ENCODE data around the gene PRKCA. TPM values are rescaled to one million over a fixed set of nuclear protein-coding genes. Genes with fewer than 3 reads are reported as not detected.
"Not testable (repeated sequence)": the region's sequence is repeated elsewhere in the genome, so short reads cannot be mapped to it uniquely, and the experiment has no call there.

The PRKCA gene
- total and polyA plus RNA-seq, 2 of the 13 experiments (the other 11 are each of a cell fraction or from before 2014, with no cell fraction given), result 18.5 to 21.5 TPM

DNA sequence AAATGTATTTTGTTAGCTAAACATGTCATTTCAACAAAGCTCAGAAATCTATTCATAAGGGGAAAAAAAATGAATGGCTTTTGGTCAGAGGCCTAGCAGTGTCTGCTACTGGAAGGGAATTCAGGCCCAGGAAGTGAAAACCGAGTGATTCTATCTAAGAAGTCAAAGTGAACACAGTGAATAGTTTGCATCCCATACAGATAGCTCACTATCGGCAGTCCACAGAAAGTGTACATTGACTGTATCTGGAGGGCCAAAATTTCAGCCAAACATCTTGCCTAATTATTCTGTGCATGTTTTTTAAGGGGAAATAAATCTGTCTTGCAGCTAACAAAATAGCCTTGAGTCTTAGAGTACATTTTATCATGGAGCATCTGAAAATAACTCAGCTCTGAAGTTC, 318.1 kb downstream of the PRKCA start:
- Histone ChIP-seq H3K36me3 (replicated peaks in 1 of 2; ENCODE audit: control insufficient read depth in 1 of 2, insufficient read depth in 2 of 2, low read length in 2 of 2) (no peaks in the 10 kb centered on the region; a peak in 1 of 5 replicates), H3K4me1 (ENCODE audit: insufficient read depth, low read length) (peaks cover 22% of the 10 kb centered on the region), H4K20me1 (ENCODE audit: insufficient read depth, low read length) (no peaks in the 10 kb centered on the region), H3K27ac (ENCODE audit: extremely low read length, insufficient read depth, low read length) (no peak overlapping the region), H2AFZ (ENCODE audit: low read length) (no peak overlapping the region), H3K79me2 (ENCODE audit: insufficient read depth, low read length) (no peaks in the 10 kb centered on the region), H3K9me3 (ENCODE audit: low read length) (no peaks in the 10 kb centered on the region), H3K4me3 (replicated peaks in 1 of 3; ENCODE audit: insufficient read depth in 1 of 3, low read depth in 2 of 3, low read length in 3 of 3) (no peak overlapping the region), H3K4me2 (ENCODE audit: low read depth, low read length) (no peak overlapping the region), H3K27me3 (ENCODE audit: control insufficient read depth in 1 of 2, insufficient read depth in 2 of 2, low read length in 2 of 2) (no peaks in the 10 kb centered on the region), H3K9ac (ENCODE audit: insufficient read depth, low read depth, low read length) (no peak overlapping the region)
- FAIRE-seq (no peak), DNase-seq (ENCODE audit: low spot score) (no peak), ATAC-seq (no peak)
- TF ChIP-seq ZNF674 (CRISPR knock-in tag; IDR thresholded peaks at IDR 0.05; ENCODE audit: low read depth) (no peak), PHF5A (CRISPR knock-in tag; IDR thresholded peaks at IDR 0.05; ENCODE audit: low read depth, unreplicated experiment) (no peak), ZNF136 (CRISPR knock-in tag; IDR thresholded peaks at IDR 0.05; ENCODE audit: low read depth) (no peak), CC2D1A (CRISPR knock-in tag; IDR thresholded peaks at IDR 0.05) (no peak), ZNF615 (CRISPR knock-in tag; IDR thresholded peaks at IDR 0.05; ENCODE audit: borderline replicate concordance) (no peak), ZNF230 (CRISPR knock-in tag; IDR thresholded peaks at IDR 0.05) (no peak), ARNT (IDR thresholded peaks at IDR 0.05) (no peak), ZSCAN21 (CRISPR knock-in tag; IDR thresholded peaks at IDR 0.05; ENCODE audit: borderline replicate concordance) (no peak), ZSCAN9 (CRISPR knock-in tag; IDR thresholded peaks at IDR 0.05; ENCODE audit: borderline replicate concordance) (no peak), ZNF317 (CRISPR knock-in tag; IDR thresholded peaks at IDR 0.05) (no peak), ZNF441 (CRISPR knock-in tag; IDR thresholded peaks at IDR 0.05; ENCODE audit: borderline replicate concordance) (no peak), HDAC1 (CRISPR knock-in tag; IDR thresholded peaks at IDR 0.05) (no peak)
- TF ChIP-seq, protein P1, sequence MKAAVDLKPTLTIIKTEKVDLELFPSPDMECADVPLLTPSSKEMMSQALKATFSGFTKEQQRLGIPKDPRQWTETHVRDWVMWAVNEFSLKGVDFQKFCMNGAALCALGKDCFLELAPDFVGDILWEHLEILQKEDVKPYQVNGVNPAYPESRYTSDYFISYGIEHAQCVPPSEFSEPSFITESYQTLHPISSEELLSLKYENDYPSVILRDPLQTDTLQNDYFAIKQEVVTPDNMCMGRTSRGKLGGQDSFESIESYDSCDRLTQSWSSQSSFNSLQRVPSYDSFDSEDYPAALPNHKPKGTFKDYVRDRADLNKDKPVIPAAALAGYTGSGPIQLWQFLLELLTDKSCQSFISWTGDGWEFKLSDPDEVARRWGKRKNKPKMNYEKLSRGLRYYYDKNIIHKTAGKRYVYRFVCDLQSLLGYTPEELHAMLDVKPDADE (CRISPR knock-in tag; IDR thresholded peaks at IDR 0.05), result no peak
- in situ Hi-C loops (cut with HindIII; ENCODE audit: extremely low pct_ligation_motif_present, low pct_unique_long_range_greater_than_20kb), result loop anchor here (10.0 kb wide), 1 partner anchor 366 kb away; no protein-coding TSS in a partner anchor
- ChIA-PET POLR2A (no interaction called here), CTCF (ENCODE audit: low intra/inter-chr PET ratio, low total read pairs) (no interaction called here)
- WGBS (ENCODE audit: low lambda C conversion rate), result 90% methylated on average over 2 of the region's 2 CpGs
- no TSS peak for BruUV-seq (replicated peaks)
- intact Hi-C loops (cut with micrococcal nuclease; ENCODE audit: unreplicated experiment), result no loop called here

DNA sequence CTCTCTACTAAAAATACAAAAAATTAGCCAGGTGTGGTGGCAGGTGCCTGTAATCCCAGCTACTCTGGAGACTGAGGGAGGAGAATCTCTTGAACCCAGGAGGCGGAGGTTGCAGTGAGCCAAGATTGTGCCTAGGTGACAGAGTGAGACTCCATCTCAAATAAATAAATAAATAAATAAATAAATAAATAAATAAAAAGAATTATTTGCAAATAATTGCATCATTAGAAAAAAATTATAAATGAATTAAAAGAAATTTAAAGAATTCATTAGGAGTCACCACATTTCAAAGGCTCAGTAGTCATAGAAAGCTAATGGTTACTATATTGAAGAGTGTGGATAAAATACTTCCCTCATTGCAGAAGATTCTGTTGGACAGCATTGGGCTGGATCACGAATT, 322.2 kb downstream of the PRKCA start:
- H3K36me3 ChIP-seq (replicated peaks in 1 of 2; ENCODE audit: control insufficient read depth in 1 of 2, insufficient read depth in 2 of 2, low read length in 2 of 2); H3K79me2 ChIP-seq (ENCODE audit: insufficient read depth, low read length): not testable (repeated sequence)
- intact Hi-C loops (cut with micrococcal nuclease; ENCODE audit: unreplicated experiment), result loop anchor here (1.0 kb wide), 2 partner anchors 369 to 424 kb away; no protein-coding TSS in a partner anchor

More for the DNA sequence above, 322.2 kb downstream of the PRKCA start:
- H2AFZ ChIP-seq (ENCODE audit: low read length); BruUV-seq (replicated peaks); H3K4me3 ChIP-seq (replicated peaks in 1 of 3; ENCODE audit: insufficient read depth in 1 of 3, low read depth in 2 of 3, low read length in 3 of 3); H3K27me3 ChIP-seq (ENCODE audit: control insufficient read depth in 1 of 2, insufficient read depth in 2 of 2, low read length in 2 of 2); DNase-seq (ENCODE audit: low spot score); H4K20me1 ChIP-seq (ENCODE audit: insufficient read depth, low read length); ATAC-seq; POLR2A ChIA-PET; H3K4me2 ChIP-seq (ENCODE audit: low read depth, low read length); FAIRE-seq; H3K27ac ChIP-seq (ENCODE audit: extremely low read length, insufficient read depth, low read length); H3K9ac ChIP-seq (ENCODE audit: insufficient read depth, low read depth, low read length); H3K9me3 ChIP-seq (ENCODE audit: low read length): not testable (repeated sequence)
- whole genome bisulfite sequencing (ENCODE audit: low lambda C conversion rate), result 96% methylated on average over 2 of the region's 2 CpGs
- CTCF ChIA-PET (ENCODE audit: low intra/inter-chr PET ratio, low total read pairs), result interaction anchor here (1.5 kb wide), 1 partner anchor 369 kb away, joined by 8 read pairs; no protein-coding TSS in a partner anchor
- peaks cover 22% of the 10 kb centered on the region for H3K4me1 ChIP-seq (ENCODE audit: insufficient read depth, low read length)
- in situ Hi-C loops (cut with HindIII; ENCODE audit: extremely low pct_ligation_motif_present, low pct_unique_long_range_greater_than_20kb), result loop anchor here (10.0 kb wide), 1 partner anchor 370 kb away; no protein-coding TSS in a partner anchor

All from HepG2 (cell line).